HG03432 (cell line): Measurements from ENCODE around the gene INO80E.
A peak's percentile ranks its signal among the peaks of the same experiment; 100 is the strongest.

Experiments
- ATAC-seq: cut with Tn5 transposase; IDR thresholded peaks from one replicate; pipeline ENCODE4 v1.9.1; 2021; ENCODE audit warnings: mild to moderate bottlenecking, moderate library complexity; ENCODE audit not compliant: unreplicated experiment

The INO80E gene

GRCh38 chr16:29991571-29991904, 4.5 kb upstream of the INO80E start:
- ATAC-seq: no peak

- ATAC-seq: no peak
These were observed 3.6 kb upstream of the INO80E start for GRCh38 chr16:29992344-29992967.

DNA sequence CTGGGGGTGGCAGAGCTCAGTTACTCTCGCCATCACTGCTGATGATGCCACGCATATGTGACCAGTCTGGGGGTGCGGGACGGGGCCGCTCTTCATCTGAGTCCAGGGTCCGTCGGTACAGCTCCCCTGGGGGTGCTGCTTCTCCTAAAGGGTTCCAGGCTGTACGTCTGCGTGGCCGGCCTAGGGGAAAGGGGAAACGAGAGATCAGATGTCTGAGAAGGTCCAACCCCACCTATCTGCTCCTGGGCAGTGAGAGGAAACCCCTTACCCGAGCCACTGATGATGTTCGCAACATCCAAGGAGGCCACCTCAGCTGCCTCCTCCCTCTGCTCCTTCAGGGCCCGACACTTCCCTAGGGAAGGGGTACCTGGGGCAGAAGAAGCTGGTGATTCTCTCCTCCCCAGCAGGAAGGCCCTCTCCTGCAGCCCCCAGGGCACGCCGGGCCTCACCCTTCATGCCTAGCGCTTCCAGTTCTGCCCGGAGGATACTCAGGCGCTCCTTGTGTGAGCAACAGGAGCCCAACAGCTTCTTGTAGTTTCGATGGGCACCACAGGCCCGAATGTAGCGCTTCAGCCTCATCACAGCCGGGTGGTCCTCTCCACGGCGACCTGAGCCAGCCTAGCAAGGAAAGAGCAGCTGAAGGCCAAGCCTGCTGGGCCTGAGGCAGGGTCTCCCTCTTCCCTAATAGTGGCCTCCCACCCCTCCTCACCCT, 2.7 kb upstream of the INO80E start:
- ATAC-seq: no peak

DNA sequence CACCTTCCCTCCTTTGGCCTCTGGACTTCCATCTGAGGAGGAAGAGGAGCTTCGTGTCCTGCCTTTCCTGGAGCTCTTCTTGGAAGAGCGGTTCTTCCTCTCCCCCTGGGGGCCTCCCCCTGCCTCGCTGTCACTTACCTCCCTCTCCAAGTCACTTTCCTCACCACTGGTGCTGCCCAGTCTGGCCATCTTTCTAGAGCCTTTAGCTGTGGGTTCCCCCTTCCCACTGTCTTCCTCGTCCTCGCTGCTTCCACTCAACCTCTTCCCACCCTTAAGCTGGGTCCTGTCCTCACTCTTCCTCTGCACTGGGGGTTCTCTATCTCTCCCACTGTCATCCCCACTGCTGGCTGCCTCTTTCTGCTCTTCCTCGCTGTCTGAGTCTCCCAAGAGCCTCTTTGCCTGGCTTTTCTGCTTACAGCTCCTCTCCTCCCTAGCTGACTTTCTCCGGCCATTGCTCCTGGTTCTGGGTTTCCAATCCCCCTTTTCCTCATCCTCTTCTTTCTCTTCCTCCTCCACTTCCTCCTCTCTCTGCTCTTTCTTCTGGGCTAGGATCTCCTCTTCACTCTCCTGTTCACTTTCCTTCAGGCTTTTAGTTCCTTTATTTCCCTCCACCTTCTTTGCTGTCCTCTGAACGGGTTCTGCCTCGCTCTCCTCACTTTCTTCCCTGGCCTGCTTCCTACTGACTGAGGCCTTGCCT, 2.0 kb upstream of the INO80E start:
- ATAC-seq: no peak

DNA sequence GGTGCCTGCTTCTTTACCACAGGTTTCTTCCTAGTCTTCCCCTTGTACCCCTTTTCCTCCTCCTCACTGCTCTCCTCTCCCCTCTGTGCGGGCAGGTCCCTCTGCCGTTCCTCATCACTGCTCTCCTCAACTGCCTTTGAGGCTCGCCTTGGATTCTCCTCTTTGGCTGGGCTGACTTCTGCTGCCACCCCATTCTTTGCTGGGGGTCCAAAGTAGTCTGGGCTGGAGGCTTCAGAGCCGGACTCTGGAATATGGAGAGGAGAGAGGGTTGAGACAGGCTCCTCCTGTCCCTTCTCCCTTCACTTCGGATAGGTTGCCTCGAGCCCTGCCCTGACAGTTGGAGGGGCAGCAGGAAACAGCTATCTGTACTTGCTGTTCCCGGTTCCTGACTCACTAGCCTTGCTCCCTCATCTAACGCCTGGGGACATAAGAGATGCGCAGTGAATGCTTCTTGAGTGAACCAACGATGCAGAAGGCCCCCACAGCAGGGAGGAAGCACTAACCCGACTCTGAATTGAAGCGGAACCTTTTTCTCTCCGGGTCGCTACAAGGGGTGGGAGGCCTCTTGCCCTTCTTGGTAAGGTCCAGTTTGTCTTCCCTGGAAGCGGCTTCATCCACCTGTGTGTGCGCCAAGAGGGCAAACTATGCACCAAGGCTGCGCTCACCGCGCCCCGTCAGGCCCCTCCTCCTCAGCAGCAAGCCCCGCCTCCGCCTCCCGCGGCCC, 1.3 kb upstream of the INO80E start:
- ATAC-seq: peak; percentile 31

- peak; percentile 58 for ATAC-seq
These were observed 624 bp upstream of the INO80E start, which contains the start of gene HIRIP3 for GRCh38 chr16:29995324-29995910. TSS of gene HIRIP3 (minus strand) at chr16:29995617. CDS start at chr16:29995605, 12 bp downstream.

DNA sequence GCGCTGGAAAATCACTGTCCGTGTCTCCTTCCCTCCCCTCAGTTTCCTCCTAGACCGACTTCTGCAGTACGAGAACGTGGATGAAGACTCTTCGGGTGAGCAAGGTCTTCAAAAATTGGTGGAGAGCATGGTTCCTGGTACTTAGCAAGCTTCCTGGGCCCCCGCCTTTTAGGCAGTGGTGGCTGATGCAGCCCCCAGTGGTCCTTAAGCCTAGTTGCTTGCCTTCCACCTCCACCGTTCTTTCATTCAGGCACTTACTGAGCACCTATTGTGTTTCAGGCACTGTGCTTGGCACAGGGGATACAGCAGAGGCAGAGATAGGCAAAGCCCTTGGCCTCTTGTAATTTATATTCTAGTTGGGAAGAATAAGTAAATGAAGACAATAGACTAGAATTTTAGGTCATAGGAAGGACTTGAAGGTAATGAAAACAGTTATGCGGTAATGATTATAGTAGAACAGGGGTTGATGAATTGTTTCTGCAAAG, 767 bp downstream of the INO80E start:
- ATAC-seq: no peak

- no peak for ATAC-seq
These were observed 3.6 kb downstream of the INO80E start for GRCh38 chr16:29999605-30000004.

DNA sequence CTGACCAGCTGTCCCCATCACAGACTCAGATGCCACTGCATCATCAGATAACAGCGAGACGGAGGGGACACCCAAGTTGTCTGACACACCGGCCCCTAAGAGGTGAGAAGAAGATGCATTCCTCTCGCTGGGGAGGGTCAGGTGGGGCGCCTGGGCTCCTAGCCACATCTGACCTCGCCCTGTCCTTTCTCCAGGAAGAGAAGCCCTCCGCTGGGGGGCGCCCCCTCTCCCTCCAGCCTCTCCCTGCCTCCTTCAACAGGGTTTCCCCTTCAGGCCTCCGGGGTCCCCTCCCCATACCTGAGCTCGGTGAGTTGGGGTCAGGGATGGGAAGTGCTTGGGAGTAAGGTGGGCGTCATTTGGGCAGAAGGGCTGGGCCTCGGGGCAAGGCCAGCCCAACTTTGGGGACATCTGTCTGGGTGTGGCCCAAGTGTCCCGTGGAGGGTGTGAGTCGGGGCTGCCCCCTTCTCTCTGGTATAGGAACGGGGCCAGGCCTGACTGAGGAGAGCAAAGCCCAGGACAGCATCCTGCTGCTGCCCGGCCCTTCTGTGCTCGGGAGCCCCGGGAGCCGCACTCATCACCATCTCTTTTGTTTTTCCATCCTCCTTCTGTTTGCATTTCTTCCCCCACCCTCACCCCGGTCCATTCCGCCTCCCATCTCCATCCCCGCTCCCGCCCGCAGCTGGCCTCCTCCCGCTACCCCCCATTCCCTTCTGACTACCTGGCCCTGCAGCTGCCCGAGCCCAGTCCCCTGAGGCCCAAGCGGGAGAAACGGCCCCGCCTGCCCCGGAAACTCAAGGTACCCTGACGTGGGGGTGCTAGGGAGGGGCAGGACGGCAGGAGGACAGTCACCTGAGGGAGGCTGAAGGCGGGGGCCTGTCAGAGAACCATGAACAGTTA, 4.9 kb downstream of the INO80E start:
- ATAC-seq: no peak

DNA sequence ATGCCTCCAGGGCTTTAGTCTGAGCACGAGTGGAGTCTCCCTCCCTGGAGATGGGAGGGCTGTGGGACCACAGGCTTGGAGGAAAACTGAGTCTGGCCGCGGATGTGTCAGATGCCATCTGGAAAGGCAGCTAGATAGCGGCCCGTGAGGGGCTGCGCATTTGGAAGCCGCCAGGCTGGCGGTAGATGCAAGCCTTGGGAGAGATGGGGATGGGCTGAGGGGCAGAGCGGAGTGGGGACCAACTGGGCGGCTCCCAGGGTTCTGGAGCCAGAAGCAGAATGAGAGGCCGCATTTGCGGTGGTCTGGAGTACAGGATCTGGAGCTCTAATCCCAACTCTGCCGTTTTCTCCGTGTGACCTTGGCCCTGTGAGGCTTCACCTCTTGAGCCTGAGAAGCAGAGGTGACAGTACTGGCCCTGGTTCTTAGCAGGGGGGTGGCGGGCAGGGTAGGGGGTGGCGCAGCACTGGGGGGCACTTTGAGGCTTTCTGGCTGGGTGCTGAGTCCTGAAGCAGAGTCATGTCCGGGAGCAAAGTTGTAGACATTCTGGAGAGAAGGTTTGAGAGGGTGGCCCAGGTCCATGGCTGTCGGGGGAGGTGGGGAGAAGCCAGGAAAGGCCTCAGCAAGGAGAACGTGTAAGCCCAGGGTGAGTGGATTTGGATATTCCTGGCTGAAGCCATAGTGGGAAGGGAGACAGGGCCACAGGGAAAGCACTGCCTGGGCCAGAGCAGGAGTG, 6.7 kb downstream of the INO80E start:
- ATAC-seq: no peak

DNA sequence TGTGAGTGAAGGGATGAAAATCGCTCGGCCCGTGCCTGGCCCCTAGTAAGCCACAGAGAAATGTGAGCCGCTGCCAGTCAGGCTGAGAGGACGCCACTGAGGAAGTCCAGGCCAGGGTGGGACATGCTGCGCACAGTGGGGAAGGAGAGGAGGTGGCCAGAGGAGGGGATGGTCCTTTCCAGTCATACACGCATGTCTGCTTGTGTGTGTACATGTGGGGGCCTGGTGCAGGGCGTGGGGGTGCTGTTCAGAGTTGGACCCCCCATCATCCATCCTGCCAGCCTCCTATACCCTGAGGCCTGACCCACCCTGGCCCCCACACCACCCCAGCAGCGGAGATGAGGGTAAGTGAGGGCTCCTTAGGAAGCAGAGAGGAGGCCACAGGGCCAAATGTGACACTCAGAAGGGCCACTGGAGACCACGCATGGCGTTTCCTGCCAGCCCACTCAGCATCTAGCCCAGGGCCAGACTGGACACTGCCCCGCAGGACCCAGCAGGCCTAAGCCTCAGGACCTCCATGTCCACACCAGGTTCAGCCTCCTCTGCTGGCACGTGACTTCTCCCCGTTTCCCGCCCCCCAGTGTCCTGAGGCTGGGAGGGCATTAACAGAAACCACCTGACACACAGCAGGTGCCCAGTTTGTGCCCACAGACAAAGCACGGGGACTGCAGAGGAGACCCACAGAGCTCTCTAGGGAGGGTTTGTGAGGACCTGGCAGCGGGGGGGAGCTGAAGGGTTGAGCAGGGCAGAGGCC, 7.8 kb downstream of the INO80E start:
- ATAC-seq: no peak

DNA sequence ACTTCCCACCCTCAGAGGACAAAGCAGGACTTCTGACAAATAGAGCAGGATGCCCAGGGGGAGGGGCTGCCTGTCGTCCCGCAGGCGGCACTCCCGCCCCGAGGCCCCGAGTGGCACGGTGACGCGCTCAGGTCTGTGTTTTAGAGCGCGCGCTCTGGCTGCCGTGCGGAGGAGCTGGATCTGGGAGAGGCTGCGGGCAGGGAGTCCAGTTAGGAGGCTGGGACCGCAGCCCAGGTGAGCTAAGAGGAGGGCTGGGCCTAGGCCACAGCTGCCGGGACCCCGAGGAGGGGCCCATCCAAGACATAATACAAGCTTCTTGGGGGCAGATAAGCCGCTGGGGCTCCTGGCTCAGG, 8.4 kb downstream of the INO80E start:
- ATAC-seq: no peak

GRCh38 chr16:30004811-30005242, 8.8 kb downstream of the INO80E start:
- no peak for ATAC-seq

DNA sequence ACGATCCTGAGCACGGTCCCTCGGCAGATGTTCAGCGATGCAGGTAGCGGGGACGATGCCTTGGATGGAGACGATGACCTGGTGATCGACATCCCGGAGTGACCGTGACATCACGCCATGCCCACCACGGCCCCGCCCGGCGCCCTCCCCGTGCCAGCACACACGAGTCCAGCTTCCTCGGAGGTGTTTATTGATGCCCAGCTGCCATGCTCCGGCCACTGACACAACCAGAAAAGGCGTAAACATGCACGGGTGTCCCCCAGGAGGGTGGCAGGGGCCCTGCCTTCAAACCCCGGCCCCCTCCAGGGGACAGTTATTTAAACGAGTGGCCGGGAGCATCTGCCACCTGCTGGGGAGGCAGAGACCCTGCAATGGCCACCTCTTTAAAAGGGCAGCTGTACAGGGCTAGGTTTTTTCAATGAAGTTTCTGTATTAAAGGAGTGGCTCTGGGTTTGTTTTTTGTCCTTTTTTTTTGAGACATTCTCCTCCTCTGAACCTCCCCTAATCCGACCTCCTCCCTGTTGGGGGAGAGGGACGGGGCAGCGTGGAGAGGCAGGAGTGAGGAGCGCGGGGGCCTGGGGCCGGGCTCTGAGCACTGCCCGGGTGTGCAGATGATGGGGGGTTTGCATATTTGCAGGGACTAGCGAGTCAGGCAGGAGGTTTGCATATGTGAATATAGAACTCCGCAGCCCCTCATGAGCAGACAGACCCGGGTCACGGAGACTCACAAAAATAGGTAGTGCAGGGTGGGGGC, 9.5 kb downstream of the INO80E start:
- no peak for ATAC-seq

GRCh38 chr16:30006095-30006473, 10.0 kb downstream of the INO80E start:
- no peak for ATAC-seq

DNA sequence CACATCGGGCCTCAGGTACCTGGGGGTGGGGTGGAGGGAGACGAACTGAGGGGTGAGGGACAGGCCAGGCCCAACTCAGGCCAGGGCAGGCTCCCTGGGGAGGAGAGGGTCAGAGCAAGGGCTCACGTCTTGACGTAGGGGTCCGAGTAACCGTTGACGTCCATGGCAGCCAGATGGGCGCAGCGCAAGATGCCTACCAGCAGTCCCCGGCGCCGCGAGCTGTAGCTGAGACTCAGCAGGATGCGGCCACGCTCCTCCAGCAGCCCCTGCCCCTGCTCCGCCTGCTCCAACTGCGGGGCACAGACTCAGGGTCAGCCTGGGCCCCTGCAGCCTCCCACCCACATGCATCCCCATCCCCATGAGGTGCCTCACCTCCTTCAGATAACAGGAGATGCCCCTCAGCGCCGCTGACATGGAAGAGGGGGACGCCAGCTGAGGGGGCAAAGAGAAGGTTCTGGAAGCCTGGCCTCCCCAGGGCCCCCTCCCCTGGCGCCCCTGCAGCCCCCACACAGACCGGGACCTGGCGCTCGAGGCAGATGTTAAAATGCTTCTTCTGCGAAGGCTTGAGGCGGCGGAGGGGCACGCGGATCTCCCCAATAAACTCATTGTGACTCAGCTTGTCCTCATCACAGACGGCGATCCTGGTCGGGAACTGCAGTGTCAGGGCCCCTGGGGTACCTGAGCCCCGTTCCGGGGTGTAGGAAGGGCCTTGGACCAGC, 10.8 kb downstream of the INO80E start:
- no peak for ATAC-seq

GRCh38 chr16:30007378-30007895, 11.4 kb downstream of the INO80E start:
- no peak for ATAC-seq
